ENCODE results near the gene LDLRAD2. TPM values are rescaled to one million over a fixed set of nuclear protein-coding genes. Genes with fewer than 3 reads are reported as not detected.
A peak's percentile ranks its signal among the peaks of the same experiment; 100 is the strongest.
"Not testable (repeated sequence)": the region's sequence is repeated elsewhere in the genome, so short reads cannot be mapped to it uniquely, and the experiment has no call there.

The LDLRAD2 gene
- total and polyA plus RNA-seq, 2 donors: 0.14 to 1.9 TPM

GRCh38 chr1:21771672-21772071, 40.4 kb upstream of the LDLRAD2 start:
- 90% methylated on average over 10 of the region's 10 CpGs for WGBS
- not testable (repeated sequence) for H3K4me1 ChIP-seq (ENCODE audit: control insufficient read depth in 2 of 2, insufficient read depth in 2 of 2, low read length in 2 of 2); H3K4me3 ChIP-seq (ENCODE audit: low read length in 2 of 2); H3K27me3 ChIP-seq (ENCODE audit: control insufficient read depth in 2 of 2, insufficient read depth in 1 of 2, low read length in 1 of 2); H3K36me3 ChIP-seq (ENCODE audit: control insufficient read depth in 2 of 2, insufficient read depth in 2 of 2, low read length in 1 of 2); DNase-seq (ENCODE audit: low read depth in 6 of 9, low spot score in 9 of 9); H3K9me3 ChIP-seq (ENCODE audit: control insufficient read depth in 2 of 2, insufficient read depth in 1 of 2, low read length in 1 of 2); H3K27ac ChIP-seq (ENCODE audit: low read depth in 1 of 2, low read length in 1 of 2)

- H3K9me3 ChIP-seq (ENCODE audit: control insufficient read depth in 2 of 2, insufficient read depth in 1 of 2, low read length in 1 of 2): no peaks in the 10 kb centered on the region
- no peaks in the 10 kb centered on the region for H3K36me3 ChIP-seq (ENCODE audit: control insufficient read depth in 2 of 2, insufficient read depth in 2 of 2, low read length in 1 of 2)
- no peak overlapping the region for H3K4me3 ChIP-seq (ENCODE audit: low read length in 2 of 2)
- DNase-seq (ENCODE audit: low read depth in 6 of 9, low spot score in 9 of 9): no peak
- 16% methylated on average over 3 of the region's 3 CpGs for WGBS
- H3K27ac ChIP-seq (ENCODE audit: low read depth in 1 of 2, low read length in 1 of 2): peak overlapping the region in 1 of 2 donors; percentile 52
- no peaks in the 10 kb centered on the region for H3K27me3 ChIP-seq (ENCODE audit: control insufficient read depth in 2 of 2, insufficient read depth in 1 of 2, low read length in 1 of 2)
- no peaks in the 10 kb centered on the region for H3K4me1 ChIP-seq (ENCODE audit: control insufficient read depth in 2 of 2, insufficient read depth in 2 of 2, low read length in 2 of 2)
Measured at GRCh38 chr1:21773585-21773984, 38.5 kb upstream of the LDLRAD2 start.

GRCh38 chr1:21774835-21775549, 37.1 kb upstream of the LDLRAD2 start:
- no peaks in the 10 kb centered on the region for H3K9me3 ChIP-seq (ENCODE audit: control insufficient read depth in 2 of 2, insufficient read depth in 1 of 2, low read length in 1 of 2)
- no peak for DNase-seq (ENCODE audit: low read depth in 6 of 9, low spot score in 9 of 9)
- WGBS: 97% methylated on average over 15 of the region's 15 CpGs
- H3K36me3 ChIP-seq (ENCODE audit: control insufficient read depth in 2 of 2, insufficient read depth in 2 of 2, low read length in 1 of 2): no peaks in the 10 kb centered on the region
- no peaks in the 10 kb centered on the region for H3K27me3 ChIP-seq (ENCODE audit: control insufficient read depth in 2 of 2, insufficient read depth in 1 of 2, low read length in 1 of 2)
- H3K4me3 ChIP-seq (ENCODE audit: low read length in 2 of 2): no peak overlapping the region
- no peak overlapping the region for H3K27ac ChIP-seq (ENCODE audit: low read depth in 1 of 2, low read length in 1 of 2)
- no peaks in the 10 kb centered on the region for H3K4me1 ChIP-seq (ENCODE audit: control insufficient read depth in 2 of 2, insufficient read depth in 2 of 2, low read length in 2 of 2)

- no peaks in the 10 kb centered on the region for H3K27me3 ChIP-seq (ENCODE audit: control insufficient read depth in 2 of 2, insufficient read depth in 1 of 2, low read length in 1 of 2)
- DNase-seq (ENCODE audit: low read depth in 6 of 9, low spot score in 9 of 9): no peak
- no peaks in the 10 kb centered on the region for H3K4me1 ChIP-seq (ENCODE audit: control insufficient read depth in 2 of 2, insufficient read depth in 2 of 2, low read length in 2 of 2)
- H3K27ac ChIP-seq (ENCODE audit: low read depth in 1 of 2, low read length in 1 of 2): no peak overlapping the region
- 90% methylated on average over 2 of the region's 2 CpGs for WGBS
- H3K36me3 ChIP-seq (ENCODE audit: control insufficient read depth in 2 of 2, insufficient read depth in 2 of 2, low read length in 1 of 2): no peaks in the 10 kb centered on the region
- H3K4me3 ChIP-seq (ENCODE audit: low read length in 2 of 2): no peak overlapping the region
- no peaks in the 10 kb centered on the region for H3K9me3 ChIP-seq (ENCODE audit: control insufficient read depth in 2 of 2, insufficient read depth in 1 of 2, low read length in 1 of 2)
Measured at GRCh38 chr1:21775550-21775914, 36.5 kb upstream of the LDLRAD2 start.

- H3K27ac ChIP-seq (ENCODE audit: low read depth in 1 of 2, low read length in 1 of 2): no peak overlapping the region
- H3K36me3 ChIP-seq (ENCODE audit: control insufficient read depth in 2 of 2, insufficient read depth in 2 of 2, low read length in 1 of 2): no peaks in the 10 kb centered on the region
- H3K9me3 ChIP-seq (ENCODE audit: control insufficient read depth in 2 of 2, insufficient read depth in 1 of 2, low read length in 1 of 2): no peaks in the 10 kb centered on the region
- DNase-seq (ENCODE audit: low read depth in 6 of 9, low spot score in 9 of 9): no peak
- no peaks in the 10 kb centered on the region for H3K27me3 ChIP-seq (ENCODE audit: control insufficient read depth in 2 of 2, insufficient read depth in 1 of 2, low read length in 1 of 2)
- no peak overlapping the region for H3K4me3 ChIP-seq (ENCODE audit: low read length in 2 of 2)
- peaks cover 0 to under 1% of the 10 kb centered on the region in 2 donors for H3K4me1 ChIP-seq (ENCODE audit: control insufficient read depth in 2 of 2, insufficient read depth in 2 of 2, low read length in 2 of 2)
Measured at GRCh38 chr1:21775985-21776562, 36.0 kb upstream of the LDLRAD2 start.

GRCh38 chr1:21776925-21777324, 35.1 kb upstream of the LDLRAD2 start:
- H3K27me3 ChIP-seq (ENCODE audit: control insufficient read depth in 2 of 2, insufficient read depth in 1 of 2, low read length in 1 of 2); H3K9me3 ChIP-seq (ENCODE audit: control insufficient read depth in 2 of 2, insufficient read depth in 1 of 2, low read length in 1 of 2); H3K27ac ChIP-seq (ENCODE audit: low read depth in 1 of 2, low read length in 1 of 2); H3K36me3 ChIP-seq (ENCODE audit: control insufficient read depth in 2 of 2, insufficient read depth in 2 of 2, low read length in 1 of 2); DNase-seq (ENCODE audit: low read depth in 6 of 9, low spot score in 9 of 9); H3K4me3 ChIP-seq (ENCODE audit: low read length in 2 of 2); H3K4me1 ChIP-seq (ENCODE audit: control insufficient read depth in 2 of 2, insufficient read depth in 2 of 2, low read length in 2 of 2): not testable (repeated sequence)
- WGBS: 87% methylated on average over 5 of the region's 5 CpGs

GRCh38 chr1:21778405-21778727, 33.7 kb upstream of the LDLRAD2 start:
- H3K4me3 ChIP-seq (ENCODE audit: low read length in 2 of 2): no peak overlapping the region
- H3K9me3 ChIP-seq (ENCODE audit: control insufficient read depth in 2 of 2, insufficient read depth in 1 of 2, low read length in 1 of 2): no peaks in the 10 kb centered on the region
- 97% methylated on average over 2 of the region's 2 CpGs for WGBS
- no peaks in the 10 kb centered on the region for H3K27me3 ChIP-seq (ENCODE audit: control insufficient read depth in 2 of 2, insufficient read depth in 1 of 2, low read length in 1 of 2)
- DNase-seq (ENCODE audit: low read depth in 6 of 9, low spot score in 9 of 9): no peak
- H3K4me1 ChIP-seq (ENCODE audit: control insufficient read depth in 2 of 2, insufficient read depth in 2 of 2, low read length in 2 of 2): peaks cover 4 to 12% of the 10 kb centered on the region in 2 donors
- no peak overlapping the region for H3K27ac ChIP-seq (ENCODE audit: low read depth in 1 of 2, low read length in 1 of 2)
- no peaks in the 10 kb centered on the region for H3K36me3 ChIP-seq (ENCODE audit: control insufficient read depth in 2 of 2, insufficient read depth in 2 of 2, low read length in 1 of 2)

- no peak for DNase-seq (ENCODE audit: low read depth in 6 of 9, low spot score in 9 of 9)
- WGBS: 95% methylated on average over 12 of the region's 12 CpGs
- peaks cover 4 to 16% of the 10 kb centered on the region in 2 donors for H3K4me1 ChIP-seq (ENCODE audit: control insufficient read depth in 2 of 2, insufficient read depth in 2 of 2, low read length in 2 of 2)
Measured at GRCh38 chr1:21779613-21780521, 32.2 kb upstream of the LDLRAD2 start.

GRCh38 chr1:21781815-21782348, 30.2 kb upstream of the LDLRAD2 start:
- Histone ChIP-seq H3K9me3 (ENCODE audit: control insufficient read depth in 2 of 2, insufficient read depth in 1 of 2, low read length in 1 of 2) (no peaks in the 10 kb centered on the region), H3K36me3 (ENCODE audit: control insufficient read depth in 2 of 2, insufficient read depth in 2 of 2, low read length in 1 of 2) (no peaks in the 10 kb centered on the region), H3K4me1 (ENCODE audit: control insufficient read depth in 2 of 2, insufficient read depth in 2 of 2, low read length in 2 of 2) (peaks cover 4 to 16% of the 10 kb centered on the region in 2 donors), H3K27ac (ENCODE audit: low read depth in 1 of 2, low read length in 1 of 2) (peak overlapping the region in 1 of 2 donors; percentile 96), H3K4me3 (ENCODE audit: low read length in 2 of 2) (peak overlapping the region; percentile 82 to 93), H3K27me3 (ENCODE audit: control insufficient read depth in 2 of 2, insufficient read depth in 1 of 2, low read length in 1 of 2) (no peaks in the 10 kb centered on the region)
- WGBS: 2% methylated on average over 17 of the region's 17 CpGs
- peak in 3 of 9 donors; percentile 6 to 13 (median 10) for DNase-seq (ENCODE audit: low read depth in 6 of 9, low spot score in 9 of 9)

More at GRCh38 chr1:21779613-21780521, 32.2 kb upstream of the LDLRAD2 start:
- Histone ChIP-seq H3K9me3 (ENCODE audit: control insufficient read depth in 2 of 2, insufficient read depth in 1 of 2, low read length in 1 of 2) (no peaks in the 10 kb centered on the region), H3K4me3 (ENCODE audit: low read length in 2 of 2) (no peak overlapping the region), H3K36me3 (ENCODE audit: control insufficient read depth in 2 of 2, insufficient read depth in 2 of 2, low read length in 1 of 2) (no peaks in the 10 kb centered on the region), H3K27ac (ENCODE audit: low read depth in 1 of 2, low read length in 1 of 2) (no peak overlapping the region), H3K27me3 (ENCODE audit: control insufficient read depth in 2 of 2, insufficient read depth in 1 of 2, low read length in 1 of 2) (no peaks in the 10 kb centered on the region)
